HG03439 (cell line): ENCODE data around the gene ZNF845.
"Not testable (repeated sequence)": the region's sequence is repeated elsewhere in the genome, so short reads cannot be mapped to it uniquely, and the experiment has no call there.

Experiments used
- ATAC-seq: cut with Tn5 transposase; IDR thresholded peaks from one replicate; pipeline ENCODE4 v1.9.1; 2021; ENCODE audit warnings: mild to moderate bottlenecking, moderate library complexity; ENCODE audit not compliant: unreplicated experiment

ZNF845 gene

GRCh38 chr19:53333463-53334449 is at the start of gene ZNF845:
ZNF845 (plus strand) TSS chr19:53333749; CDS start chr19:53341308, 7,559 bp downstream.
- peak; percentile 90 for ATAC-seq

- ATAC-seq: no peak
Observed at GRCh38 chr19:53285087-53285486, 48.5 kb upstream of the ZNF845 start.

- ATAC-seq: no peak
Observed at GRCh38 chr19:53290758-53291549, 42.6 kb upstream of the ZNF845 start.

- ATAC-seq: no peak
Observed at GRCh38 chr19:53294786-53295441, 38.6 kb upstream of the ZNF845 start.

DNA sequence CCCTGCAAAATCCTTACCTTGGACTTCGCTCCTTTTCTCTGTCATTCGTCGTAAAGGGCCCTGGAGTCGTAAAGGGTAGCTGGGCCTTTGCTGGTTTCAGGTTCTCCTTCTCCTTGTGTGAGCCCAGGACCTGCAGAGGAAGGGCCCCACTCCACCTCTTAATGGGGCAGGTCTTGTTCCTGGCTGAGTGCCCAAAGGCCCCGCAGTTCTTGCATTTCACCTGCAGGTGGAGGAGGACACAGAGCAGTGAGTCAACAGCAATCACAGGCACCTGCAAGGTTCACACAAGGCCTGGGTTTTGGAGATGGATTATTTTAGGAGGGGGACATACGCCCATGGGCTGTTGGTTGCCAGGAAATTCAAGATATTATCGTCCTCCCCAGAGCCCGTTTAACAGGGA is 32.2 kb upstream of the ZNF845 start:
- not testable (repeated sequence) for ATAC-seq

GRCh38 chr19:53308339-53308811 is 25.2 kb upstream of the ZNF845 start:
- ATAC-seq: no peak

GRCh38 chr19:53311044-53311443 is 22.5 kb upstream of the ZNF845 start:
- ATAC-seq: no peak

GRCh38 chr19:53311897-53312296 is 21.7 kb upstream of the ZNF845 start:
- ATAC-seq: no peak

GRCh38 chr19:53328967-53329366 is 4.6 kb upstream of the ZNF845 start:
- ATAC-seq: no peak

GRCh38 chr19:53332484-53332883 is 1.1 kb upstream of the ZNF845 start:
- no peak for ATAC-seq

DNA sequence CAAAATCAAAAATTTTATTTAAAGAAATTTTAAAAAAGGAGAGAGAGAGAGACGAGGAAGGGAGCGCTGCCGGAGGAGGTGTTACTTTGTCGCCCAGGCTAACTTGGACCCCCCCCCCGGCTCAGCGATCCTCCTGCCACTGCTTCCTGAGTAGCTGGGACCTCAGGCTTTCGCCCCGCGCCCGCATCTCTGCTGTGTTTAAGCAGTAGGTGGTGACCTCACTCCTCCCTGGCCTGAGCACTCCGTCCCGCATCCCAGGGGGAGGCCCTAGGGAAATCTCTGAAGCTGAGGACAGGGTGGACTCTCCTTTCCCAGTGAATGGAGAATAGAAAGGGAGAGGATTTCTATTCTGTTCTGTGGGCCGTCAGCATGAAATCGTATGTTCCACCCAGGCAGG is 485 bp upstream of the ZNF845 start:
- ATAC-seq: peak; percentile 16

DNA sequence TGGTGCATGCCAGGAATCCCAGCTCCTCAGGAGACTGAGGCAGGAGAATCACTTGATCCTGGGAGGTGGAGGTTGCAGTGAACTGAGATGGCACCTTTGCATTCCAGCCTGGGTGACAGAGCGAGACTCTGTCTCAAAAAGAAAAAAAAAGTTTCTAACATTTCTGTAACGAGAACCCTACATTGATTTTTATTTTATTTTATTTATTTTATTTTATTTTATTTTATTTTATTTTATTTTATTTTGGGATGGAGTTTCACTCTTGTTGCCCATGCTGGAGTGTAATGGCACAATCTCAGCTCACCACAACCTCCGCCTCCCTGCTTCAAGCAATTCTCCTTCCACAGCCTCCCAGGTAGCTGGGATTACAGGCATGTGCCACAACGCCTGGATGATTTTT is 10.9 kb downstream of the ZNF845 start:
- ATAC-seq: not testable (repeated sequence)

DNA sequence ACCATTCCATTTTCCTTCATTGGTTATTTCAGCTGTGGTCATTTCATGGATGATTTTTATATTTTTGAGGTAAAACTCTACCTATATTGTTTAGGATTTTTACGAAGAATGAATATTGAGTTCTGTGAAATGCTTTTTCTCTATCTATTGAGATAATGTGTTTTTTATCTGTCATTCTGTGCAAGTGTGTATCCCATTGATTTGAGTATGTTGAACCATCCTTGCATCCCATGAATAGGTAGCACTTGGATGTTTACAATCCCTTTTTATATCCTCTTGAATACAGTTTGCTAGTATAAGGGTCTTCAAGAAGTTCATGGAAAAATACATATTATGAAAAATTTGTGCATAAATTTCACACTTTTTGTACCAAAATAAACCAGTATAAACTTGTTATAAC is 22.2 kb downstream of the ZNF845 start:
- ATAC-seq: no peak

- ATAC-seq: no peak
Observed at GRCh38 chr19:53357821-53358581, 24.5 kb downstream of the ZNF845 start.

GRCh38 chr19:53360056-53360455 is 26.5 kb downstream of the ZNF845 start:
- not testable (repeated sequence) for ATAC-seq

- peak; percentile 97 for ATAC-seq
Observed at GRCh38 chr19:53365134-53365898, 31.8 kb downstream of the ZNF845 start, which contains the start of gene ZNF525. ZNF525 (plus strand) TSS chr19:53365705; CDS start chr19:53372282, 6,577 bp downstream.

GRCh38 chr19:53365899-53366493 is 32.4 kb downstream of the ZNF845 start:
- peak; percentile 41 for ATAC-seq

GRCh38 chr19:53372196-53372595 is 38.6 kb downstream of the ZNF845 start:
- no peak for ATAC-seq

GRCh38 chr19:53374288-53374687 is 40.7 kb downstream of the ZNF845 start:
- no peak for ATAC-seq
